Glomerular endothelial cell (primary cell): ENCODE results near the gene ZMYND8. TPM values are rescaled to one million over a fixed set of nuclear protein-coding genes. Genes with fewer than 3 reads are reported as not detected.

Experiments
- DNase-seq: peaks from one replicate; pipeline ENCODE4 v3.0.0-alpha.2; 2011; ENCODE audit warnings: low read depth, low spot score; ENCODE audit errors: extremely low read depth
- total RNA-seq: library from RNA; depleted of rRNA; stranded (reverse); fragments of >200 nt; gene quantifications from 2 replicates; pipeline ENCODE4 v1.2.3, GENCODE V29; 2015

Gene ZMYND8
- total RNA-seq, 1 donor from 2014 or later: 44.0 TPM

GRCh38 chr20:47354714-47355488 is 1.6 kb downstream of the ZMYND8 start:
- DNase-seq: no peak

- DNase-seq: no peak
Measured at GRCh38 chr20:47354464-47354713, 2.1 kb downstream of the ZMYND8 start.

- no peak for DNase-seq
Measured at GRCh38 chr20:47353692-47354463, 2.6 kb downstream of the ZMYND8 start.

GRCh38 chr20:47353239-47353691 is 3.2 kb downstream of the ZMYND8 start:
- DNase-seq: no peak

- no peak for DNase-seq
Measured at GRCh38 chr20:47352332-47353238, 3.9 kb downstream of the ZMYND8 start.

- DNase-seq: no peak
Measured at GRCh38 chr20:47351643-47352331, 4.7 kb downstream of the ZMYND8 start.

GRCh38 chr20:47350691-47351545 is 5.6 kb downstream of the ZMYND8 start:
- no peak for DNase-seq

GRCh38 chr20:47350181-47350550 is 6.3 kb downstream of the ZMYND8 start:
- DNase-seq: no peak

GRCh38 chr20:47349365-47350180 is 6.9 kb downstream of the ZMYND8 start:
- no peak for DNase-seq

- no peak for DNase-seq
Measured at GRCh38 chr20:47348539-47349142, 7.9 kb downstream of the ZMYND8 start.

- no peak for DNase-seq
Measured at GRCh38 chr20:47347661-47348435, 8.7 kb downstream of the ZMYND8 start.

- no peak for DNase-seq
Measured at GRCh38 chr20:47346172-47346571, 10.3 kb downstream of the ZMYND8 start.

- no peak for DNase-seq
Measured at GRCh38 chr20:47345214-47345613, 11.3 kb downstream of the ZMYND8 start.

- no peak for DNase-seq
Measured at GRCh38 chr20:47343007-47343472, 13.5 kb downstream of the ZMYND8 start.

- no peak for DNase-seq
Measured at GRCh38 chr20:47338131-47338628, 18.3 kb downstream of the ZMYND8 start.

GRCh38 chr20:47337413-47337812 is 19.1 kb downstream of the ZMYND8 start:
- no peak for DNase-seq

- DNase-seq: no peak
Measured at GRCh38 chr20:47336129-47336754, 20.3 kb downstream of the ZMYND8 start.
